Stromal cell of bone marrow (primary cell): ENCODE measurements around the gene CDC25B.
"Not testable (repeated sequence)": the region's sequence is repeated elsewhere in the genome, so short reads cannot be mapped to it uniquely, and the experiment has no call there.

Experiments
- DNase-seq: peaks from one replicate; pipeline ENCODE4 v3.0.0-alpha.2; 2012; ENCODE audit warnings: low read depth

The CDC25B gene

GRCh38 chr20:3785240-3786125, 10.6 kb upstream of the CDC25B start:
- no peak for DNase-seq

GRCh38 chr20:3786126-3786484, 10.0 kb upstream of the CDC25B start:
- DNase-seq = no peak

GRCh38 chr20:3786665-3787323, 9.3 kb upstream of the CDC25B start, which contains the start of gene CENPB:
Gene CENPB, minus strand, starts transcription at chr20:3786740. Its CDS starts 257 bp downstream, at chr20:3786483.
- DNase-seq = peak; percentile 73

GRCh38 chr20:3787324-3788014, 8.6 kb upstream of the CDC25B start:
- no peak for DNase-seq

GRCh38 chr20:3788685-3789155, 7.4 kb upstream of the CDC25B start:
- DNase-seq = no peak

- DNase-seq = not testable (repeated sequence)
Measured at GRCh38 chr20:3789201-3789600, 6.9 kb upstream of the CDC25B start.

- DNase-seq = not testable (repeated sequence)
Measured at GRCh38 chr20:3794168-3794567, 1.9 kb upstream of the CDC25B start.

- DNase-seq = no peak
Measured at GRCh38 chr20:3794701-3795420, 1.2 kb upstream of the CDC25B start.

- no peak for DNase-seq
Measured at GRCh38 chr20:3796477-3797225, 541 bp downstream of the CDC25B start.

GRCh38 chr20:3797226-3797545, 1.1 kb downstream of the CDC25B start:
- no peak for DNase-seq

- no peak for DNase-seq
Measured at GRCh38 chr20:3797592-3798372, 1.7 kb downstream of the CDC25B start.

GRCh38 chr20:3798373-3798768, 2.3 kb downstream of the CDC25B start:
- no peak for DNase-seq

GRCh38 chr20:3798908-3799248, 2.8 kb downstream of the CDC25B start:
- no peak for DNase-seq

GRCh38 chr20:3800256-3800877, 4.3 kb downstream of the CDC25B start:
- no peak for DNase-seq

GRCh38 chr20:3800878-3801260, 4.8 kb downstream of the CDC25B start:
- no peak for DNase-seq

GRCh38 chr20:3801299-3801698, 5.2 kb downstream of the CDC25B start:
- no peak for DNase-seq

GRCh38 chr20:3801846-3802245, 5.7 kb downstream of the CDC25B start:
- DNase-seq = no peak

- no peak for DNase-seq
Measured at GRCh38 chr20:3802524-3803239, 6.6 kb downstream of the CDC25B start.

- DNase-seq = no peak
Measured at GRCh38 chr20:3803289-3803688, 7.2 kb downstream of the CDC25B start.

GRCh38 chr20:3803854-3804253, 7.7 kb downstream of the CDC25B start:
- no peak for DNase-seq
